Heart left ventricle (tissue), 16 donors: ENCODE measurements around the gene MAS1. TPM values are rescaled to one million over a fixed set of nuclear protein-coding genes. Genes with fewer than 3 reads are reported as not detected.

Experiments
- ATAC-seq, 4 donors: fragments of 200-7000 bp; cut with Tn5 transposase; one replicate each; pipeline ENCODE4 v1.9.1; 2020 to 2022; ENCODE audit warnings: moderate library complexity in 4 of 4, mild to moderate bottlenecking in 3 of 4, moderate number of reproducible peaks in 1 of 4
- DNase-seq, 5 donors: peaks; one replicate each; pipeline ENCODE4 v3.0.0-alpha.2; 2020
- H3K27ac ChIP-seq, 12 donors: fragments of 200-600 bp; sonication (generic) in 4 of 12; one replicate each; pipeline versions ENCODE4 v1.5.0 to v1.8.0; 2016 to 2022; ENCODE audit warnings: mild to moderate bottlenecking in 2 of 12
- H3K27me3 ChIP-seq, 9 donors: fragments of 200-600 bp; sonication (generic) in 2 of 9; one replicate each; pipeline versions ENCODE4 v1.5.1 to v1.8.0; 2016 to 2022; ENCODE audit warnings: mild to moderate bottlenecking in 3 of 9
- H3K36me3 ChIP-seq, 9 donors: fragments of 200-600 bp; sonication (generic) in 2 of 9; one replicate each; pipeline versions ENCODE4 v1.5.0 to v1.8.0; 2018 to 2022; ENCODE audit warnings: mild to moderate bottlenecking in 2 of 9
- H3K4me1 ChIP-seq, 12 donors: fragments of 200-600 bp; sonication (generic) in 4 of 12; one replicate each; pipeline versions ENCODE4 v1.5.0 to v1.8.0; 2016 to 2022; ENCODE audit warnings: mild to moderate bottlenecking in 3 of 12
- H3K4me3 ChIP-seq, 12 donors: fragments of 200-600 bp; sonication (generic) in 4 of 12; one replicate each; pipeline versions ENCODE4 v1.5.0 to v1.8.0; 2017 to 2022; ENCODE audit warnings: mild to moderate bottlenecking in 9 of 12, moderate library complexity in 4 of 12
- H3K9me3 ChIP-seq, 12 donors: fragments of 200-600 bp; sonication (generic) in 4 of 12; one replicate each; pipeline versions ENCODE4 v1.5.0 to v1.8.0; 2016 to 2022; ENCODE audit warnings: mild to moderate bottlenecking in 1 of 12
- POLR2A ChIP-seq, 2 donors: fragments of 450-650 bp; IDR thresholded peaks; one replicate each; pipeline ENCODE4 v1.6.1; 2017; ENCODE audit warnings: antibody characterized with exemption in 2 of 2, mild to moderate bottlenecking in 2 of 2, moderate library complexity in 2 of 2
- WGBS, 4 donors: extraction: QIAGEN DNeasy Blood & Tissue Kit in 2 of 4; methylation state at CpG; one replicate each; pipeline versions ENCODE4 v1.1.5 to v1.1.7; 2013 to 2018; 5-methylcytosine and 5-hydroxymethylcytosine counted together
- intact Hi-C, 10 donors: fragments of 100-400 bp; cut with DNase I; formaldehyde crosslinking; loops; one replicate each; pipeline versions ENCODE4 v1.11.1 to v1.14.2; 2022
- polyA plus RNA-seq, 2 donors: library from polyadenylated mRNA; stranded (reverse); fragments of 200-250 nt; gene quantifications; one replicate each; pipeline ENCODE4 v1.2.3, GENCODE V29; 2013
- total RNA-seq, 9 donors: library from RNA; depleted of rRNA in 2 of 9; stranded (reverse); fragments of >200 nt in 2 of 9; fragmentation: NEBNext Ultra II Directional in 3 of 9; extraction: Animal tissue kit (Norgen Biotek cat#: 25700) in 3 of 9; gene quantifications; one replicate each; pipeline versions ENCODE4 v1.1.0 to v1.2.4, GENCODE V29; 2016 to 2023
- TF ChIP-seq, protein P1 (sequence below), 12 donors: fragments of 200-600 bp; sonication (generic) in 4 of 12; IDR thresholded peaks; one replicate each; pipeline versions ENCODE4 v1.5.0 to v1.8.0; 2018 to 2022; ENCODE audit warnings: antibody characterized with exemption in 12 of 12, mild to moderate bottlenecking in 5 of 12
- donor health status: ischemic (EF 13 %, LVEDD 7.1; RV severe dilation, severe dysfunction).
- donor health status: healthy with polysubstance abuse.
- donor health status: DM: no; HTN: yes; CAD: no.
- donor health status: DM: no; HTN: no; CAD: no.
- donor health status: ischemic (EF 25% LVEDD 6.9; RV normal size, moderate dysfunction).
- donor health status: ischemic (EF 25% LVEDD 5.7; RV mildly dilated, moderate dysfunction).
- donor health status: healthy.
- donor health status: DM: yes; HTN: yes; CAD: no.
- donor health status: ischemic (EF 35%, LVEDD 5.7; RV mildly dilated, moderate dysfunction).
- donor health status: nonischemic (EF 11% LVEDD 7.7; RV severe dilation, severe dysfunction).
- donor health status: DM: yes; HTN: yes; CAD: no.
- donor health status: PGD.
- donor health status: ischemic (EF 29% LVEDD 5.4; RV normal size, mild dysfunction).
- donor health status: nonischemic (EF 23%, LVEDD 6.1; RV moderate dilation, normal function).

MAS1 gene
- total and polyA plus RNA-seq, 11 donors = 0.05 to 0.08 TPM; not detected in 9

- TF ChIP-seq, protein P1, sequence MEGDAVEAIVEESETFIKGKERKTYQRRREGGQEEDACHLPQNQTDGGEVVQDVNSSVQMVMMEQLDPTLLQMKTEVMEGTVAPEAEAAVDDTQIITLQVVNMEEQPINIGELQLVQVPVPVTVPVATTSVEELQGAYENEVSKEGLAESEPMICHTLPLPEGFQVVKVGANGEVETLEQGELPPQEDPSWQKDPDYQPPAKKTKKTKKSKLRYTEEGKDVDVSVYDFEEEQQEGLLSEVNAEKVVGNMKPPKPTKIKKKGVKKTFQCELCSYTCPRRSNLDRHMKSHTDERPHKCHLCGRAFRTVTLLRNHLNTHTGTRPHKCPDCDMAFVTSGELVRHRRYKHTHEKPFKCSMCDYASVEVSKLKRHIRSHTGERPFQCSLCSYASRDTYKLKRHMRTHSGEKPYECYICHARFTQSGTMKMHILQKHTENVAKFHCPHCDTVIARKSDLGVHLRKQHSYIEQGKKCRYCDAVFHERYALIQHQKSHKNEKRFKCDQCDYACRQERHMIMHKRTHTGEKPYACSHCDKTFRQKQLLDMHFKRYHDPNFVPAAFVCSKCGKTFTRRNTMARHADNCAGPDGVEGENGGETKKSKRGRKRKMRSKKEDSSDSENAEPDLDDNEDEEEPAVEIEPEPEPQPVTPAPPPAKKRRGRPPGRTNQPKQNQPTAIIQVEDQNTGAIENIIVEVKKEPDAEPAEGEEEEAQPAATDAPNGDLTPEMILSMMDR (IDR thresholded peaks at IDR 0.05) = no peak
- no peak for TF ChIP-seq POLR2A (IDR thresholded peaks at IDR 0.05)
- Histone ChIP-seq H3K27me3 (peaks cover 0 to 28% (median 5%) of the 10 kb centered on the region in 9 donors), H3K27ac (no peak overlapping the region), H3K4me3 (no peak overlapping the region), H3K4me1 (no peaks in the 10 kb centered on the region), H3K9me3 (no peaks in the 10 kb centered on the region), H3K36me3 (no peaks in the 10 kb centered on the region)
- ATAC-seq (no peak), DNase-seq (no peak)
- intact Hi-C loops = no loop called here
- WGBS, 4 donors = 92 to 97% (median 93%) methylated on average over 3 of the region's 3 CpGs
Measured at GRCh38 chr6:159893064-159893463, 2.3 kb downstream of the MAS1 start.

GRCh38 chr6:159894991-159895390 lies 4.2 kb downstream of the MAS1 start:
- Histone ChIP-seq H3K27ac (no peak overlapping the region), H3K27me3 (peaks cover 0 to 21% (median 0%) of the 10 kb centered on the region in 9 donors), H3K36me3 (no peaks in the 10 kb centered on the region), H3K4me1 (no peaks in the 10 kb centered on the region), H3K4me3 (no peak overlapping the region), H3K9me3 (no peaks in the 10 kb centered on the region)
- TF ChIP-seq, protein P1 (IDR thresholded peaks at IDR 0.05) = no peak
- no peak for TF ChIP-seq POLR2A (IDR thresholded peaks at IDR 0.05)
- 81 to 85% (median 83%) methylated on average over 4 of the region's 4 CpGs for WGBS, 4 donors
- intact Hi-C loops = no loop called here
- DNase-seq (no peak), ATAC-seq (no peak)

DNA sequence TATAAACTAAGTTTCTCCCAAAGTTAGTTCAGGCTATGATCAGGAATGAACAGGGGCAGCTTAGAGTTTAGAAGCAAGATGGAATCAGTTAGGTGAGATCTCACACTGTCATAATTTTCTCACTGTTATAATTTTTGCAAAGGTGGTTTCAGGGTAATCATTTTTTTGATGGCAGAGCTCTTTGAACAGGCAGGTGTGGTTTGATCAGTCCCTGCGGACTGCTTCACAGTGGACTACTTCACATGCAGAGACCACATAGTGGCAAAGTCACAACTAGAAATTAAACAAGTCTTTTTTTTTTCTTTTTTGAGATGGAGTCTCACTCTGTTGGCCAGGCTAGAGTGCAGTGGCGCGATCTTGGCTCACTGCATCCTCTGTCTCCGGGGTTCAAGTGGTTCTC lies 6.8 kb downstream of the MAS1 start:
- intact Hi-C loops = no loop called here
- Histone ChIP-seq H3K4me1 (no peaks in the 10 kb centered on the region), H3K27ac (no peak overlapping the region), H3K9me3 (no peaks in the 10 kb centered on the region), H3K27me3 (peaks cover 0 to 9% (median 0%) of the 10 kb centered on the region in 9 donors), H3K36me3 (no peaks in the 10 kb centered on the region), H3K4me3 (no peak overlapping the region)
- no peak for ATAC-seq
- 95 to 97% (median 96%) methylated on average over 4 of the region's 4 CpGs for WGBS, 4 donors
- TF ChIP-seq, protein P1 (IDR thresholded peaks at IDR 0.05) = no peak
- TF ChIP-seq POLR2A (IDR thresholded peaks at IDR 0.05) = no peak
- DNase-seq = no peak

GRCh38 chr6:159898519-159898918 lies 7.7 kb downstream of the MAS1 start:
- ATAC-seq (no peak), DNase-seq (no peak)
- TF ChIP-seq, protein P1 (IDR thresholded peaks at IDR 0.05) = no peak
- TF ChIP-seq POLR2A (IDR thresholded peaks at IDR 0.05) = no peak
- no peak overlapping the region for H3K27ac ChIP-seq
- H3K4me1 ChIP-seq = no peaks in the 10 kb centered on the region
- H3K4me3 ChIP-seq = no peak overlapping the region
- peaks cover 0 to 5% (median 0%) of the 10 kb centered on the region in 9 donors for H3K27me3 ChIP-seq
- intact Hi-C loops = no loop called here
- no peaks in the 10 kb centered on the region for H3K36me3 ChIP-seq
- WGBS, 4 donors = 46 to 72% (median 51%) methylated on average over 1 of the region's 1 CpG
- H3K9me3 ChIP-seq = no peaks in the 10 kb centered on the region
